HG02759 (cell line): ENCODE results near the gene GMPR.

Source experiments
- ATAC-seq: cut with Tn5 transposase; IDR thresholded peaks from one replicate; pipeline ENCODE4 v1.9.1; 2021; ENCODE audit warnings: mild to moderate bottlenecking, moderate library complexity; ENCODE audit not compliant: unreplicated experiment

Gene GMPR

DNA sequence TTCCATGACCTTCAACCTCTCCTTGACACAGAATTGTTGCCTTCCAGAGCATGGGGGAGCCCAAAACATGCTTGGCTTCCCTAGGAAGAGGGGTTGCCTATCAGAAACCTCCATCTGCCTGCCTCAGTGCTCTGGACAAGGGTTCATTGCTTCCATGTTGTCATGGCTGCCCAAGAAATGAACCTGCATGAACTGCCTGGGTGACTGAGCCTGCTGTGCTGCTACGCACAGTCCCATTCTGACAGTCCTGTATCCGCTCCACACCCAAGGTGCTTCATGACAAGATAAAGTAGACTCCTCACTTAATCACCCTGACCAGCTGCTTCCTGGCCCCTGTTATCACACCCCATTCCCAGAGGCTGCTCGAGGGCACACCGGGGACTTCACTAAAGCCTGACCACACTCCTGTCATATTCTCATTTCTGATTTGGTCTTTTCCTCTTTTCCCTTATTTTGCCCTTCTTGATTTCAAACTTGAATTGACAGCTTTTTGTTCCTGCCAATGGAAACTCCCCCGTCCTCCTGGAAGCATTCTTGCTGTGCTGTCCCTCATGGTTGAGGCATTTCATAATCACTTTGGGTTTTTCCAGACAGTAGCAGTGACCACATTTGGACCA lies 31.9 kb downstream of the GMPR start:
- no peak for ATAC-seq

DNA sequence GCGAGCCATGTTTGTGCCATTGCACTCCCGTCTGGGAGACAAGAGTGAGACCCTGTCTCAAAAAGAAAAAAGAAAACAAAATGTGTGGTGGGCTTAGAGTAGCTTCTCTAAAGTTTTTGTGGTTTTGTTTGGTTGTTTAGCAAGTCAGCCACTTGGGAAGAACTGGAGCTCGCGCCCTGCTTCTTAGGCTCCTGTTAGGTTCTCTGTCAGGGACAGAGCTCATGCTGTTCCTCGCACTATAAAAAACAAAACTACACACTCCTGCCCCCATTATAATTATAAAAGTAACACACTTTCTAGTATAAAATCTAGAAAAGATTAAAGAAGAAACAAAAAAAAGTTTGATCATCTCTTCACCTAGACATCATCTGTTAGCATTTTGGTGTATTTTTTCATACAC lies 33.0 kb downstream of the GMPR start:
- no peak for ATAC-seq

DNA sequence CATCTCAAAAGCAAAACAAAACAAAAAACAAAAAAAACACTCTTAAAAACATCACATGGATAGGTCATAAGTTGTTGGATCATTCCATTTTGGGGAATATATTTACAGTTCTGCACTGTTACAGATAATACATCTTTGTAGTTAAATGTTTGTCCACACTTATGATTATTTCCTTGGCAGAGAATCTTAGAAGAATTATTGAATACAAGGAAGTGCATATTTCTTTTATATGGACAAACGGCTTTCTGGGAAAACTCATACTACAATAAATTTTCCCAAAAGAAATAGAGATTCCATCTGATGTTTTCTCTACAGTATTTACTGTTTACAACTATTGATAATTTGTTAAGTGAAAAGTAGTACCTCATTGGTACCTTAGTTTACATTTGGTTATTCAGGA lies 33.8 kb downstream of the GMPR start:
- ATAC-seq = no peak

DNA sequence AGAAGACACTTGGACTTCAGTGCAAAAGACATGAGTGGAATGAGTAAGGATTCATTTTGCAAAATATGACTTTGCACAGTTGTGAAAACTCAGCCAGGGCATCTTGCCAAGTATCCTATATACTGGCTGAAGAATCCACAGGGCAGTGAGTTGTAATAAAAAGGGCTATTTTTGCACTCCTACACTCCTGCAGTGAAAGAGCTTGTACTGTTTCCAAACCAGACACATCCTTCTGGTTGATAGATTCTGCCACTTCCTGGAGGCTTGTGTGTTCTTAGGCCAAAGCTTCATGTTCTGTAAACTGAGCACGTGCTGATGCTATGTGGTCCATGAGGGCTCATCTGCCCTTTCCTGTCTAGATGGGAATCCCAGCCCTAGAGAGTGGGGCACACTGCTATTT lies 34.9 kb downstream of the GMPR start:
- ATAC-seq = no peak

DNA sequence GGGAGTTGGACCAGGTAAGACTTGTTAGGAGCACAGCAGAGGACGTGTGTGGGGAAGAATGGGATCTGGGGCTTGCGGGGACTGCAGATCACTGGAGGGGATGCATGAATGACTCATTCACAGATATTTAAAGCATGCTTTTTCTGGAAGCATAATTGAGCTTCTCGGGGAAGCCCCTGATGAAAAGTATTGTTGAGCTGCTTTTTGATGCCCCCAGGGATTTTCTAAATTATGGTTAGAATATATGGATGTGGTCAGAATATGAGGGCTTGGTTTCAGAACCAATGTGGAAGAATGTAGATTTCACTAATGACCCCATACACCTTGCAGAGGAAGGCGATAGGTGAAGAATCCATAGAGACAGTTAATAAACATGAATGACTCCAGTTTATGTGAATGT lies 36.1 kb downstream of the GMPR start:
- ATAC-seq = no peak

DNA sequence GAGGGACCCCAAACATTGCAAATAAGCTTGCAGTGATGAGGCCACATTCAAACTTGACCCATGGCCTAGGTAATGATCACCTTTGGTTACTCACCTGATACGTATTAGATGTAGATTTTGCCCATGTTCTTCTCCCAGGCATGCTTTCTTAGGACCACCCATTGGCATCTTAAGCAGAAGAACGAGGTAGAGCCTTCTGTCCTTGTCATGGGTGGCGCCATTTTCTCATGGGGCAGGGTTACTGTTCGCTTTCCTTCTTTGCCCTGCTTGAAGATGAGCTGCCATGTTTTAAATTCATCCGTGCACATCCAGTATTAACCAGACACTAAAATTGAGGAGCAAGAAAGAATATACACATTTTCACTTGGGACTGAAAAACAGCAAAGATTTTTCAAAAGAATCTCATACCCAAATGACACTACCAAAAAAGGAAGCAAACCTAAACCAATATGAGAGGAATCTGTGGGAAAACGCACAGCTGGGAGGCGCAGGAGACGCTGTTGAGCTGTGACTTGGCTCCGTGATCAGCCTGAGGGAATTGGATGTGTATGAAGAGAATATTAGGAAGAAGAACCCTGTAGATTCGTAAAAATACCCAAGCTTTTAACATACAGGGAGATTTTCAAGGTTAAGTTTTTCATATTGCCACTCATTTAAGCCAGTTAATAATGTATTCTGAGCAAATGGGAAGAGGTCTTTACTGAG lies 36.6 kb downstream of the GMPR start:
- ATAC-seq = no peak

DNA sequence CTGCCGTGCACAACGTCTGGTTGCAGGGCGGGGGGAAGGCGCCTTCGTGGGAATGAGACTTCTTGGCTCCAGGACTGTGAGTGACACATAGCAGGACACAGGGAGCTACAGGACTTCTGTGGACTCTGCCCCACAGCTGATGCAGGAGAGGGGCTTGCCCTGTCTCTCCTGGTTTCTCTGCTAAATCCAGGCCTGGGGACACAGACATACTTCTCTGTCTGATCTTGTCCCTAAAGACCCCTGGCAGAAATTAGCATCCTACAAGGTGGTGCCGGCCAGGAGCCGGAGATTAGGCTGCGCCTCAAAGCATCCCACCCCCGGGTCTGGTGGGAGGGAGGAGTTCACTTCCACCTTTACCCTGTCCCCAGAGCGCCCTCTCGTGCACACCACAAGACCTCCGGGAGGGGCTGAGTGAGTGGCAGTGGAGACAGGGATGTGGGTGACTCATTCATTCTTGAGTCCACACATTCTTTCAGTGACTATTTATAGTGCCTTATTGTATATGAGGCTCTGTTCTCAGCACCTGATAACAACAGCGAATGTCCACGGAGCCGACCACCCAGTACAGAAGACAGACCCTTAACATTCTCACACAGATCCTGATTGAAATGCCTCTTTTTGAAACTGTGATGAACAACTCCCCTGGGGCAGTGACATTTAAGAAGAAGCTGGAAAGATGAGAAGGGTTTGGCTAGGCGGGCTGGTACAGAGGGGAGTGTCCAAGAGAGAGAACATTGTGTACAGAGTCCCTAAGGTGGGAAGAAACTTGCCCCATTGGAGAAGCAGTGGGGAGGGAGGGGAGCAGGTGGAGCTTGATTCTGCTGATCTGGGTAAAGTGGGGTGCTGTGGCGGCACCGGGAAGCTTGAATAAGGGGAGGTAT lies 39.0 kb downstream of the GMPR start:
- peak; percentile 75 for ATAC-seq

DNA sequence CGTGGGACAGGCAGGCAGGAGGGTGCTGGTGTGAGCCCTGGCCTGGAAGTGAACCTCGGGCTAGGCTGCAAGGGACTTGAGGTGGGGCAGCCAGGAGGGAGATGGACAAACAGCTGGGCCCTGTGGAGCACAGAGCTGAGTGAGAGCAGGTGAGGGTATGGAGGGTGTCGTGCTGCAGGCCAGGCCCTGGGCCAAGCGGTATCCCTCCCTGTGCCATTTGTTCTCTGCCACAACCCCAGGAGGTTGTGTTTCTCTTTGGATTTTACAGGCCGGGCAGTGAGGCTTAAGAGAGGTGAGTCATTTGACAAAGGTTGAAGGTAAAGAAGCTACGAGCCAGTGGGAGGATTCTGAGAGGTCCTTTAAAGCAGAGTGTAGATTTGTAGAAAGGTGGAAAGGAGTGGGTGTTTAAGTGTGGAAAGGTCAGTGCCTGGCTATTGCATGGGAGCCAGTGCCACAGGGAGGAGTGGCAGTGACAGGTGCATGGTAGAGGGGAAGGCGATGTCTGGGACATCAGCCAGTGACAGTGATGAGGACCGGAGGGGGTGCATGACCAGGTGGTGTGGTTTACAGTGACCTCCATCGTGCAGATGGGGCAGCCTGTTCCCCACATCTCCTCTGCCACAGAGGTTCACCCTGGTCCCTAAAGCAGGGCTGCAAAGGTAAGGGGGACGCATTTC lies 39.8 kb downstream of the GMPR start:
- no peak for ATAC-seq

DNA sequence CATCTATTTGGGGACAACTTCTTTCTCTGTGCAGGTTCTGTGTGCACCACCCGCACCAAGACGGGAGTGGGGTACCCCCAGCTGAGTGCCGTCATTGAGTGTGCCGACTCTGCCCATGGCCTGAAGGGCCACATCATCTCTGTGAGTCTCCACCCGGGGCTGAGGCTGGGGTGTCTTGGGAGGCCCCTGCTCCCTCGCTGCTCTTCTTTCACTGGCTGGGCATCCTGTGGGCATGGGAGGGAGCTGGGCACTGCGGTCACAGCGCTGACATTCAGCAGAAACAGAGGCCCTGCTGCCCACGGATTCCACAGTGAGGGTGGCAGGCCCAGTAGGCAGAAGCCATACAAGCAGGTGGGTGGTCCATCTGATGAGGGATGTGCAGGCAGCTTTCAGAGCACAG lies 40.4 kb downstream of the GMPR start:
- no peak for ATAC-seq

DNA sequence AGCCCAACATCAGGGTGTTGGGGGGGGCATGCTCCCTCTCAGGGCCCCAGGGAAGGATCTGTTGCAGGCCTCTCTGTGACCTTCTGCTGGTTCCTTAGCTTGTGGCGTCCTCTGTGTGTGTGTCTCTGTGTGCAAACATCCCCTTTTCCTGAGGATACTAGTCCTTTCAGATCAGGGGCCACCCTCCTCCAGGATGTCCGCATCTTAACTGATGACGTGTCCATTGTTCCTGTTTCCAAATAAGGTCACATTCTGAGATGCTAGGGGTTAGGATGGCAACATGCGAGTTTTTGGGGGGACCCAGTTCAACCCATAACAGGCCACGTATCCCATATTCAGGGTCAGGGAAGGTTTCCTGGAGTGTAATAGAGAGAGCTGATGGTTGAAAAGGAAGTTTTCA lies 40.9 kb downstream of the GMPR start:
- ATAC-seq = no peak

DNA sequence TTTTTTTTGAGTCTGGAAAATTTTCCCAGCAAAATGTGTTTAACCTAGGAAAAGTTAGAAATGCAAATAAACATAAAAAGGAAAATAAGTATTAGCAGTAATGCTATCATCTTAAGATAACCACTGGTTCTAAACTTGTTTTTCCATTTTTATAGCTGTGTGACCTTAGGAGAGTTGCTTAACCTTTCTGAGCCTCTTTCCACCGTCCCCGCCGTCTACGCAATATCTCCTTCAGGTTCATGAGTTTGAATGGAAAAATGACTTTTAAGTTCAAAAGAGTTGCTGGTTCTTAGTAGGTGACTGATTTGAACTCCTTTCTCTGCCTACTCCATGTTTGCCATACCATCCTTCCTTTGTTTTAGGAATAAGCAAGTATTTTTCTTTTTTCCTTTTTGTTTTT lies 44.0 kb downstream of the GMPR start:
- no peak for ATAC-seq

DNA sequence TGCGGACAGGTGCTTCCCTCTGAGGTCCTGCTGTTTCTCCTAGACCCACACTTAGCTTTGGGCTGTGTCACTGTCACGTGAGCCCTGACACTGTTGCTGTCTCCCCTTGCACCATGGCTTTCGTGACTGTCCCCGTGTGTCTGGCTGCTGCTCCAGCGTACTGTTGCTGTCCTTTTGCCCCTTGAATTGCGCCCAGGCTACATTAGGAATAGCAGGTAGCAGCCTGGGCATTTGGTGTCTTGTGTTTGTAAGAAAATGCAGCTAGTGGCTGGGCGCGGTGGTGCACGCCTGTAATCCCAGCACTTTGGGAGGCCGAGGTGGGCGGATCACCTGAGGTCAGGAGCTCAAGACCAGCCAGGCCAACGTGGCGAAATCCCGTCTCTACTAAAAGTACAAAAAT lies 46.1 kb downstream of the GMPR start:
- ATAC-seq = no peak

DNA sequence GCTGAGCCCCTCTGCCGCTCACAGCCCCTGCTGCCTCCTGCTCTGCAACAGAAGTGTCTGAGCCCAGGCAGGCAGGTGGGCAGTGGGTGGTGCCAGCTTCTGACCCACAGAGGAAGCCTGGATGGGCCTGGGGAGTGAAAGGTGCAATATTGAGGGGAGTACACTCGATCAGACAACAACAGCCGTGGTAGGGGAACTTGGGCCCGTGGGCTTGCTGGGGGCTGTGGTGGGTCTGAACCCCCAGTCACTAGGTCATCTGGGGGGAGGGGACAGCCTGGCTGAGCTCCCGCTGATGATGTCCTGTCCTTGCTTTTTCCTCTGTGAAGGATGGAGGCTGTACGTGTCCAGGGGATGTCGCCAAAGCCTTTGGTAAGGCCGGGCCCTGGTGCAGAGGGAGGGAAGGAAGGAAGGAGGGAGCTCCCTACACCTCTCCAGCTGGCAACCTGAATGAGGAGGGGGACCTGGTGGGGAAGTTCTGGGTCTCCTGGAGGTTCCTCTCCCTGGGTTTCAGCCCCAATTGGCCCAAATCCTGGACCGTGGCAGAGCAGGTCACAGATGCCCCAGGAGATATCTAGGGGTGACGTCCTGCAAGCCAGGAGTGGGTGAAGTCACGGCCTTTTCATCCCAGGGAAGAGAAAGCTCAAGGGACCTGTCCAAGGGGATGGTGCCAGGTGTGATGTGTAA lies 47.2 kb downstream of the GMPR start:
- no peak for ATAC-seq

DNA sequence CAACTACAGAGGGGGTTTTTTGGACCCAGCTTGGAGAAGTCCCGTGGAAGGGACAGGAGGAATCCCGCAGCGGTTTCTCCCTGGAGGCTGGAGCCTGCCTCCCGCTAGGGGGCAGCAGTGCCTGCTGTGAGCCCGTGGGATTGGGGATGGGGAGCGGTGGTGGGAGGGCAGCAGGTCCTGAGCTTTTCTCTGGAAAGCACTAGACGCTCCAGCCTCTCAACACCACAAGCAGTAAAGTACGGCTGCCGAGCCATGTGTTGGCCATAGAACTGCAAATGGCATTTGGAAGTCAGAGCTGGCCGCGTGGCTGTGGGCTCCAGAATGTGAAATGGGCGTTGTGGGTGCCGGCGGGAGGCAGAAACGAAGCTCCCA lies 47.8 kb downstream of the GMPR start:
- ATAC-seq = no peak

DNA sequence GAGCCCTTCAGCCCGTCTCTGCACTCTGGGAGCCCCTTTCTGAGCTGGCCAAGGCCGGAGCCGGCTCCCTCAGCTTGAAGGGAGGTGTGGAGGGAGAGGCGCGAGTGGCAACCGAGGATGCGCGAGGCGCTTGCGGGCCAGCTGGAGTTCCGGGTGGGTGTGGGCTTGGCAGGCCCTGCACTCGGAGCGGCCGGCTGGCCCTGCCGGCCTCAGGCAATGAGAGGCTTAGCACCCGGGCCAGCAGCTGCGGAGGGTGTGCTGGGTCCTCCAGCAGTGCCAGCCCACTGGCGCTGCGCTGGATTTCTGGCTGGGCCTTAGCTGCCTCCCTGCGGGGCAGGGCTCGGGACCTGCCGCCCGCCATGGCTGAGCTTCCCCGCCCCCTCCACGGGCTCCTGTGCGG lies 49.8 kb downstream of the GMPR start:
- no peak for ATAC-seq

DNA sequence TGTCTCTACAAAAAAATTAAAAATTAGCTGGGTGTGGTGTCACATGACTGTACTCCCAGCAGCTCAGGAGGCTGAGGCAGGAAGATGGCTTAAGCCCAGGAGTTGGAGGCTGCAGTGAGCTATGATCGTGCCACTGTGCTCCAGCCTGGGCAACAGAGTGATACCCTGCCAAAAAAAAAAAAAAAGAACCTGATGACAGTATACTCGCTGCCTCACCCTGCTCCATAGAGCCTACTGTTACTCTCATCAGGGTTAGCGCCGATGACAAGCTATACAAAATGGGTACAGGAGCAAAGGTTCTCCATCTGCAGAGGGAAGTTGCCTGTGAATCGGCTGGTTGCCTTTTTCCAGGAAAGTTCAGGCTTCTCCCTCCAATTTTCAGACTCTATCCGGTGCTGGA lies 53.4 kb downstream of the GMPR start:
- ATAC-seq = no peak

DNA sequence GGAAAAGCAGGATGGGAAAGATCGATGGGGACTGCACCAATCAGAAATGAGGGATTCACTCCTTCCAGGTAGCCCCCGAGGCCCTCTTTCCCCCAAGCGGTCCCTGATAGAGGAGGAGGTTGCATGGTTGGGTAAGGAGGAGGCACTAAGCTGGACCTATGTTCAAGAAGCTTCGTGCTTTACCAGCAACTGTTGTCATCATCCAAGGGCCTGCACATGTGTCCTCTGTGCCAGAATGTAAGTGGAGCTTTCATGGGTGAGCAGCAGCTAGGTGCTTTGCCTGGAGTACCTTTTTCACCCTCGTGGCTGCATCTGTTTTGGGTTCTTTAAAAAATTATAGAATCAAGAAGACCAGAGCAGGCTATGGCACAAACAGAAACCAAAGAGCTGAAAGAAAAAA lies 54.0 kb downstream of the GMPR start:
- ATAC-seq = no peak

DNA sequence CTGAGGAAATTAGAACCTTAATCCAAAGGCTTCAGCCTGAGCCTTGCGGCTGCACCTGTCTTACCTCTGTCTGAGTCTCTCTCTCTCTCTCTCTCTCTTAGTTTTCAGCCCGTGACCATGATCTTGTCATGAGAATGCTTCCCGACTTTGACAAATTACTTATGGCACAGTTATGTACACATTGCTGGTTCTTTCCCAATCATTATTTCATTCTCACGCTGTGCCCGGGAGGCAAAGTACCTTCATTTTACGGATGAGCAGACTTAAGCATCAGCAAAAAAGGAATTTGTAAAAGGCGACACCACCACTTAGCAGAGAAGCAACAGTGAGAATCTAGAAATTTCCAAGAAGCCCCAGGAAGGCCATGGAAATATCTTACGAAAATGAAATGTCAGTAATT lies 54.6 kb downstream of the GMPR start:
- no peak for ATAC-seq

DNA sequence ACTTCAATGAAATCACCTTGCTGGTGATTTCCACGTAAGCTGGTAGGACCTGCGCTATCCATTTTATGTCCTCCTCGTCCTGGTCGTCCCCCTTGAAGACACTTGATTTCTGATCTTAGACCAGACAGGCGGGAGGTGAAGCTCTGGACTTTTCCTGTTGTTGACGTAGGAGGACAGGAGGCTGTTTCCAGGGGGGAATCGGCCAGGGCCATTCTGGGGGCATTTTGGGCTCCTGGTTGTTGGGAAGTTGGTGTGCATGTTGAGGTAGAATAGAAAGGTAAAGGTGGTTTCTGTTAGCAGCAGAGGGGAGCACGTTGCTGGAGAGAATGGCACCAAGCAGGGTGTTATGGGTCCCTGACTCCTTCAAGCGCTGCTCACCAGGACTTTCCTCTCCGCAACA lies 56.0 kb downstream of the GMPR start:
- no peak for ATAC-seq

DNA sequence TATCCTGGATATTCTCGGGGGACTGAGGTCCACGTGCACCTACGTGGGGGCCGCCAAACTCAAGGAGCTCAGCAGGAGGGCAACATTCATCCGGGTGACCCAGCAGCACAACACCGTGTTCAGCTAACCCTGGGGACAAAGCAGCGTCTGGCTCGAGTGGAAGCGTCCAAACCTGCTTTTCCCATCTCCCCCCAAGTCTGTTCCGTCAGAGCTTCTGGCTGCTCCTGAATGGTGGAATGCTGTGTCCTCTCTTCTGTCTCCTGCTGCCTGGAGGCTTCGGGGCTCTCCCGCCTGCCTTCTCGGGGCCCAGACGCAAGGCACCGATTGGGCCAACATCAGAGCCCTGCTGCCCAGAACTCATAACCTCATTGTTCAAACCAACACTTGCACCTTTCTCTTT lies 56.7 kb downstream of the GMPR start:
- ATAC-seq = no peak

DNA sequence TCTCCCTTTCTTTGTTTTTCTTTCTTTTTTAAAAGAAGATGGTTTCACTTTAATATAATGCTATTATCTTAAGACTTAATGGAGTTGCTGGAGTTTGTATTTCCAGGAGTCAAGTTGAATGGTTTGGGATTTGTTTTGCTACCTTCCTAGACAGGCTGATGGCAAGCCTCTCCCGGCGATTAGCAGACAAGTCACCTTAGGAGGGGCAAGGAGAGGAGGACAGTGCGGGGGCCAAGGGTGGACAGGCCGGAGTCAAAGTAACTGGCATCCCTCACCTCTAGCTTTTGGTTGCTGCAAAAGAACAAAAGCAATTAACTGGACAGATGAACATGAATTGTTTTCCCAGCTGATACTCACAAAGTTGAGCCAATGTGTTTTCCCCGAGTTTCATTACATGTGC lies 57.1 kb downstream of the GMPR start:
- no peak for ATAC-seq
